Stimulated activated CD8-positive, alpha-beta memory T cell treated with anti-CD3 and anti-CD28 coated beads, Interleukin-7, amount 100 ng/mL, for 48 hours (primary cell): ENCODE results near the gene LUZP2.

Experiments
- DNase-seq, 2 donors: peaks; one replicate each; pipeline ENCODE4 v3.0.0-alpha.2; 2020; ENCODE audit warnings: low read depth in 1 of 2; ENCODE audit errors: extremely low read depth in 1 of 2

Gene LUZP2

DNA sequence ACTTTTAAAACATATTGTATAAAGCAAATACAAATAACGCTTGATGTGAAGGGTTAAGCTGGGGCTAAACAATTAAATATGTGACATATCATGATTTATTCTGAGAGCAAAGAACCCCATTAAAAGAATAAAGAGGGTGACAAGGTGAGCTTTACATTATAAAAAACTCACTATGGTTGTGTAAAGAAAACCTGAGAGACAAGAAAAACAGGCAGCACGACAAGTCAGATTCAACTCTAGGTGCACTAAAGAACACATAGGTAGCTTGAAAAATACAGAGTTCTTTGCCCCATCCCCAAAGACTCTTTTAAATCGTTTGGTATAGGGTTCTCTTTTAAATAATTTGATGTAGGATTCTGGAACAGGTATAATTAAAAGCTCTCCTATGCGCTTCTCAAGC, 63.5 kb downstream of the LUZP2 start:
- DNase-seq, result no peak

DNA sequence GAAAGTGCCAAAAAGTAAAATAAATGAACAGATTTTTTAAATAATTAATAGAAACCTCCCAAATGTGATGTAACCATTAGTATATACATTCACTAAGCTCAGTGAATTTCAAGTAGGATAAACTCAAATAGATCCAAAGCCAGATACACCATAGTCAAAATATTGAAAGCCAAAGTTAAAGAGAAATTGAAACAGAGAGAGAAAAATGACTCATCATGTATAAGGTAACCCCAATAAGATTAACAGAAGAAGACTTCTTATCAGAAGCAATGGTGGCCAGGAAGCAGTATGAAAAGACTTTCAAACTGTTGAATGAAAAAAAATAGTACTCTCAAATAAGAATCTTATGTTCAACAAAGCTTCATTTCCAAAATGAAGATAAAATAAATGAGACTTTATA, 70.5 kb downstream of the LUZP2 start:
- no peak for DNase-seq

DNA sequence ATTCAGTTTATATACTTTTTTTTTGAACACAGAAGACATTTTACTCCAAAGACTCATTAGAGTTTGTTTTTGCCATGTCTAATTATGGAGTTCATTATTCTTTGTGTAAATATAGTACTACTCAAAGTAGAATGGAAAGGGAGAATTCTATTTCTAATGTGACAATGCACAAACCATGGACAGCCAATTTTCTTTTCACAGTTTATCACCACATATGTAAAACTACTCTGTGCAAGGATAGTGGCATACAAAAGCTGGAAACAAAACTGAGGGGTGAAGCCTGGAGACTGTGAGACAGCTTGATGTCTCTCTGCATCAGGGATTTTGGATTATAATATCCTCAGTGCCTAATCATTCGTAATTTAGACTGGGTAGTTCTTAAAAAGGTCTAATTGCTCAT, 75.5 kb downstream of the LUZP2 start:
- DNase-seq, result no peak

DNA sequence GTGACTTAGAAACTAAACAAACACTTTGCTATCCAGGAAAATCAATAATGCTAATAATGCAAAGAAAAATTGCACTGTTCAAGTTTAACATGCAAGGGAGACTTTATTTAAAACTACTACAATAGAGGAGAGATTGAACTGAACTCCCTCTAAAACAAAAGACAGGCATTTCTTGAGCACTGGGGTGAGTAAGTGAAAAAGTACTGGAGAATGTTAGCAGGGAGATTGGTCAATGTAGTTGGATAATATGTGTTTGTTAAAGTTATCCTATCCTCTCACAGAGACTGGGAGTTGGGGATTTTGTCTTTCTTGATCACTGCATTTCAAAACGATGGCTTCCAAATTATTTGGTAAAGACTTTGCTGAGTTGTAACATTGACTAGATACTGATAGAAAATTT, 77.6 kb downstream of the LUZP2 start:
- DNase-seq, result no peak

DNA sequence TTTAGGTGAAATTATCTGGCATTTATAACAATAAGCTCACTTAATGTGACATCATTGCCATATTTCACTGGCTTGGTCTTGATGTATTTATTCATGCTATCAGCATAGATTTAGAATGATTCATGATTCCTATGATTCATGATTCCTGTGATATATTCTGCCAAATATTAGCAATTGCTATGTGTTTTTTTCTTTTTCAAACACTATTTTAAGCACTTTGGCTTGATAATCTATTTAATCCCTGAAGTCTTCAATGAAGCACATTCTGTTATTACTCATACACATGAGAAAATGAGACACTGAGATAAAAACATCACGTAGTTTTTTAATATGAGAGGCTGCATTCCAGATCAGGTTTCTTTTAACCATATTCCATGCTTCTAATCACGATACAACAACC, 78.5 kb downstream of the LUZP2 start:
- no peak for DNase-seq

DNA sequence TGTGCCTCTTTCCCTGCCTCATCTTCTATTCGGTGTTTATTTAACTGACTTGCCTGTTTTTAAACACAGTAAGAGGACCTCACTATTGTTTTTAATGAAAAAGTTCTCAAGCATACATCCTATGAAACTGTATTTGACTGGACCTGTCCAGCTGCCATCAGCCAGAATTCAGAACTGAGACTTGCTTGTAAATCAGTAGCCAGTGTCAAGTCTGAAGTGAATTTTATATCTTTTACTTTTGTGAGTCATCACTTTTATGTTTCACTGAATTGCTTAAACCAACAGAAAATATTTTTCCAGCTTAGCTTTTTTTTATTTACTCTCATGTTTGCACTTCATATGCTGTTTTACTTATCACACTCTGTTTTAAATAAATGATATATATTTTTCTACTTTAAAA, 88.3 kb downstream of the LUZP2 start:
- no peak for DNase-seq

DNA sequence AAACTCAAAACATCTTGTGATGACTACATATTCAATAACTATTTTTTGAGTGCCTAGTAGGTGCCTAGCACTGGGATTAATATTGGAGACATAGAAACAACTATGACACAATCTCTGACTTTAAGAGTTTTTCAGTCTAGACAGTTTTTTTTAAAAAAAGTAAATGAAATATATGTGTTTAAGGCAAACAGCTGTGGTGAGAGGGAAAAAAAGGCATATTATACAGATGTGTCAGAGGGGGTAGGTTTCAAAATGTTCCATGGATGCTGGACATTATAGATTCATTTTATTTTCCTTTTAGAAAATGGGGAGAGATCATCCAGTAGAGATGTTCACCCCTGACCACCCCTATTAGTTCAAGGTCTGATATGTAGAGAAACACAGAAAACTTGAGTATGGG, 90.8 kb downstream of the LUZP2 start:
- no peak for DNase-seq

DNA sequence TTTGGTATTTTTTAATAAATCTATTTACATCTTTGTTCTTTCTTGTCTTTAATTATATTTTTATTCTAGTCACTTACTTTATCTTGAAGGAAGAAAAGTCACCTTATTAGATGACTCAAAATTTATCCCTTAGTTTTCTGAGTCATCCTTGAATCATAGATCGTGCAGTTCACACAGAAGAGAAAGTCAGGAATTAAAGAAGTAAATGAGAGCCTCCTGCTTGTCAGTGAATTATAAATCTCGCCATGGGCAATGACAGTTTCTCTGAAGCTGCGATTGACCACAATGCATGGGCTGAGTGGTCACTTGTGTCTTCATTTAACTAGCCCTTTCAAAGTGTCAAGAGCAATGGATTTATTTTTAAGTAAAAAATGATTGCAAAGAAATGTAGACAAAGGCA, 91.2 kb downstream of the LUZP2 start:
- no peak for DNase-seq

DNA sequence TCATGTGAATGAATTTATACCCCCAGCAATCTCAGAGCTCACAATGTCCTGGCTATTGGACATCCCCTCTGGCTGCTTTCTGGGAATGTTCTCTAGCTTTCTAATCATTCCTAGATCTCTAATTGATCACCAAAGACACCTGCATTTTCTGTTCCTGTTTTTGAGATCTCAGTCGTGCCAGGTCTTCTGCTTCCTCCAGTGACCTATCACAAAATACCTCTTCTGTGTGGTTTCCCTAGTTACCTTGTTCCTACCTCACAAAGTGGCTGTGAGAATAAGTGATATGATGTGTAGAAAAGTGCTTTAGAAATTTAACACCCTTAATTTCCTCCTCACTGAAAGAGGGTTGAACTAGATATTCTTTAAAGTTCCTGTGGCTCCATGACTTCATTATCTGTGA, 92.2 kb downstream of the LUZP2 start:
- DNase-seq, result no peak

DNA sequence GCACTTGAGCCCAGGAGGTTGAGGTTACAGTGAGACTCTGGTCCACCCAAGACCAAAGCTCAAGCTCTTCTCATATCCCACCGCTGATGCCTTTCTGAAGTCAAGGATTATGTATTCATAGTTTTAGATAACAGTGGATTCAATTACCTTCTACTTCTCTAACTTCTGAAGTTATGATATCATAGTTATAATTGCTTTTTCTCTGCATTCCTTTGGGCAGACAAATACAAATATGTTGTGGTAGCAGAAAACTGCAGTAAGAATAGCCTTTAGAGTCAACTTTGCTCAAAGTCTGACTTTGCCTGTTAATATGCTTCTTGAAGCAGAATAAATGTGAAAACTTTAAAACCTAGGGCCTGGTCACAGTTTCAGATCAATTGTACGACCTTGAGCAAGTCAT, 94.4 kb downstream of the LUZP2 start:
- DNase-seq, result no peak

DNA sequence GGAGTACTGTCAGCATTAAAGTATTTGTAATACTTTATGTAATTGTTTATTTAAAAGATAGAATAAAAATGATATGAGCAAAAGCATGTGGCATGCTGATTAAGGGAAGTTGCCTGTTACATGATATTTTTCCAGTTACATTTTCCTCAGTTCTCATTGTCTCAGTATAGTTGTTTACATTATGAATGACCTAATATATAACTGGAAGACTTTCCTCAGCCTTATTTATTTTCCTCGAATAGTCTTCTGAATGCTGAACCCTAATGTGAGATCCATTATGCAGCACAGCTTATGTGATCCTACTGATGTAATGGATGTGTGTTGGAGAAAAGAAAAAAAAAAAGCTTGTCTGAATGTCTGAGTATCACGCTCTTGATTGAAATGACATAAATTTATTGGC, 95.5 kb downstream of the LUZP2 start:
- DNase-seq, result no peak

DNA sequence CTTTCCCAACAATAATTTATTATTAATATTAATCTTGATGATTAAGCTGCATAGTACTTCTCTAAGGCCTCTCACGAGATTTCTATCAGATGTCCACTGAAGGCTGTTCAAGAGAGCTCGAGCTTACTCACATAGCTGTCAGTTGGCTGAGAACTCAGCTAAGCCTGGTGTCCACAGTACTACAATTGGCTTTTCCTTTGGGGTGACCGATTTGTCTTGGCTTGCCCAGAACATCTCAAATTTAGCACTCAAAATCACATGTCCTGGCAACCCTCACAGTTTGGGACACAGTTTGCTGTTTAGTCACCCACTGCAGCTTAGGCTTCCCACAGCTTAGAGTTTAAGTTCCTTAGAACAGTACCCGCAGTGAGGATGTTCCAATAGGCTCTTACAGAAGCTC, 96.5 kb downstream of the LUZP2 start:
- DNase-seq, result no peak

DNA sequence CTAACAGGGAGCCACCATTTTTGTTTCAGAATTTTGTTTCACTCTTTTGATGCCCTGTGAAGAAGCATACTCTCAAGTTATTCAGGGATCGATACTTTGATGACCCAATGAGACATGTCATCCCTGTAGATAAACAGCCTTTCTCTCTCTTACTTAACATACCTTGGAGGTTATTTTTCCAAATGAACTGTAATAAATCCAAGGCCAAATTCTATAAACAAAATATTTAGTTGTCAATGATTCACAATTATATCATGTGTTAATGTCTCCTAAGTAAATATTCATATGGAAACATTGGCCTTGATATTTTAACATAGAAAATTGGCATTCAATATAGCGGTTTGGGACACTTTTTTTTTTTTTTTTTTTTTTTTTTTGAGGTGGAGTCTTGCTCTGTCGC, 97.5 kb downstream of the LUZP2 start:
- no peak for DNase-seq

DNA sequence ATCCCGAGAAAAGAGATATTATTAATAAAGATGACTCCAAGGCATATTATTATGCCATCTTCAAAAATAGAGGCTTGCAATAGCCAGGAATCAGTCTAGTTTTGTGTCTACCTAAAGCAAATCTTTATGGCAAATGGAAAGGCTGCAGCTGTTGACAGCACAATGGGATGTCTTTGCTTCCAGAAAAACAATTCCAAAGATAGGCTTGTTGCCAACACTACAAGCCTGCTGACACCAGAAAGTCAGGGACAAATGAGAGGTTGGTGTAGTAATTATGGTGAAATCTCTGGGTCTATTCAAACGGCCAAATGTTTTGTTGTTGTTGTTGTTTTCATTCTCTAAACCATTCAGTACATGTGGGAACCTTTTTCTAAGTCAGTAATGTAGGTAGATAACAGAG, 101.8 kb downstream of the LUZP2 start:
- DNase-seq, result no peak

DNA sequence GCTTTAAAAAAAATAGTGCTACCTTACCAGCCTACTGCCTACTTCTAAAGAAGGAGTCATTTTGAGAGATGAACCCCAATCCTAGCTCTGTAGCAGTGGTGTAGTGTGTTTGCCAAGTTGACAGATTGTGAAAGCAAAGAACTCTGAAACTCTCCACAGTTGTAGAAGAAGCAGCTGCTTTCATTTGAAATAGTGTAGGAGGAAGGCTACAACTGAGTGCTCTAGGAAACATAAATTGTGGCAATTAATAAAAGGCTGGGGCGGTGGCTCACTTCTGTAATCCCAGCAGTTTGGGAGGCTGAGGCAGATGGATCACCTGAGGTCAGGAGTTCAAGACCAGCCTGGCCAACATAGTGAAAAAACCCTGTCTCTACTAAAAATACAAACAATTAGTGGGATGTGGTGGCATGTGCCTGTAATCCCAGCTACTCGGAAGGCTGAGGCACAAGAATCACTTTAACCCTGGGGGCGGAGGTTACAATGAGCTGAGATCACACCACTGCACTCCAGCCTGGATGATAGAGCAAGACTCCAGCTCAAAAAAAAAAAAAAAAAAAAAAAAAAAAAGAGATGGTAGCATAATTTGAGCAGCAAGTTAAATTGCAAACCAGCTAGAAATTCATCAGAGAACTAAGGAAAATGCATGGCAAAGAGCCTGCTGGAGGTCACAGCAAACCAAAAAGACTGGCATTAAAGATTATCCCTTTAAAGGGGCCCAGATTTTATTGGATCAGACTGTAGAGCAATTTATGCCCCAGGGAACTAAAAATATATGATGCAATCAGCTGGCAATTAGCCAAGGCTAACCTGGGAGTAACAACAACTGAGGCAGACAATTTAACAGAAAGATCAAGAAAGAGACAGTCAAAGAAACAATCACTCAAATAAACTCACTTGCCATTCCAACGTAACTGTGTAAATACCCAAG, 112.6 kb downstream of the LUZP2 start:
- DNase-seq, result no peak

DNA sequence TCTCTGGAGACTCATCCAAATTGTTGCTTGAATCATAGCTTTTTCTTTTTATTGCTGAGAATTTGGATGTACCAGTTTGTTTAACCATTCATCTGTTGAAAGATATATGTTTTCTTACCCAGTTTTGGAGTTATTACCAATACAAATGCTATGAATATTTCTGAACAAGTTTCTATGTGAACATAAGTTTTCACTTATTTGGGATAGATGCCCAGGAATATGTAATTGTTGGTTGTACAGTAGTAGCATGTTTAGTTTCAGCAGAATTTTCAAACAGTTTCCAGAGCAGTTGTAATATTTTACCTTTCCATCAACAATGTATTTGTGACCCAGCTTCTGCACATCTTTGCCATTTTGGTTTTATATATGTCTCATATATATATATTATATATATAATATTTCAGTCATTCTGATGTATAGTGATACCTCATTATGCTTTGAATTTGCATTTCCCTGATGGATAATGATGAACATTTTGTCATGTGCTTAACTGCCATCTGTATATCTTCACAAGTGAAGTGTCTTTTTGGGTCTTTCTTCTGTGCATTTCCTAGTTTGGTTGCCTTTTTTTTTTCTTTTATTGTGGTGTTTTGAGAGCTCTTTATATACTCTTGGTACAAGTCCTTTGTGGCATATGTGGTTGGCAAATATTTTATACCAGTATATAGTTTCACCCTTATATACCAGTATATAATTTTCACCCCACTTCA, 118.8 kb downstream of the LUZP2 start:
- no peak for DNase-seq

DNA sequence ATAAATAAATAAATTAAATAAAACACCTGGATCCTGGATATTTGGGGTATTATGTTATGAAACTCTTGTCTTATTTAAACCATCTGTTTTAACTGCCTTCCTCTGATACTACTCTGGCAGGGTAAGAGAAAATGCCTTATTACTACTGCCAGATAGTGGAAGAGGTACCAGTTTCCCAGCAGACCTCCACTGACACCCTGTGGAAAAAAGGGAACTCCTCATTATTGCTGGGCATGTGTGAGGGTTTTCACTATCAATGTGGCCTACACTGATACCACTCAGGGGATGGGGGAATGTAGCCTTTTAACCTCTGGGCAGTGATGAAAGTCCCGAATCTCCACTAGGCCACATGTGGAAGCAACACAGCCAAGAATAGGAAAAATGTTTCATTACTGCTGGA, 121.0 kb downstream of the LUZP2 start:
- no peak for DNase-seq

DNA sequence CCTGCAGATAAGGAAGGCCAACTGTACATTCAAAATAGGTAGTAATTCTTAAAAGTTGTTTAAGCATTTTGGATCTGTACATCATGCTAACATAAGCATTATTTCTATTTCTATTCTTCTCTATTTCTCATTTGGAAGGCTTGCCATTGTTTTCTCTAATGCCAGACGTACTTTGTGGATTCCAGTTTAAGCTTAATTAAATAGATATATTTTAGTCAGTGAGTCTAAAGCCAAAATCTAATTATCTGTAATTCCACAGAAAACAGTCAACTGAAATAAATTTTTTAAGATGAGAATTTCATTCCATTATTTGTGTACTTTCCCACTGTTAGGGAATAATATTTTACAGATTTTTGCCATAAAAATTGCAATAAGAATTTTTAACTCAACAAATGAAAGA, 123.0 kb downstream of the LUZP2 start:
- DNase-seq, result no peak

DNA sequence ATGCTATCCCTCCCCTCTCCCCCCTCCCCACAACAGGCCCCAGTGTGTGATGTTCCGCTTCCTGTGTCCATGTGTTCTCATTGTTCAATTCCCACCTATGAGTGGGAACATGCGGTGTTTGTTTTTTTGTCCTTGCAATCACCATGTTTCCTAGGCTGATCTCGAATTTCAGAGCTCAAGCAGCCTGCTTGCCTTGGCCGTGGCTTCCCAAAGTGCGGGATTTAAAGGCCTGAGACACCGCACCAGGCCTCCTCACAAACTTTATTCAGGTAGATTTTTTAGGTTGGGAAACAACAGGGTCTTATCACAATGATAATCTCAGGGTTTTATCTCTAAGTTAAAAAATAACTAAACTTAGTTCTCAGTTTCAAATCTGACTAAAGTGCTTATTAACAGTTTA, 125.4 kb downstream of the LUZP2 start:
- no peak for DNase-seq

DNA sequence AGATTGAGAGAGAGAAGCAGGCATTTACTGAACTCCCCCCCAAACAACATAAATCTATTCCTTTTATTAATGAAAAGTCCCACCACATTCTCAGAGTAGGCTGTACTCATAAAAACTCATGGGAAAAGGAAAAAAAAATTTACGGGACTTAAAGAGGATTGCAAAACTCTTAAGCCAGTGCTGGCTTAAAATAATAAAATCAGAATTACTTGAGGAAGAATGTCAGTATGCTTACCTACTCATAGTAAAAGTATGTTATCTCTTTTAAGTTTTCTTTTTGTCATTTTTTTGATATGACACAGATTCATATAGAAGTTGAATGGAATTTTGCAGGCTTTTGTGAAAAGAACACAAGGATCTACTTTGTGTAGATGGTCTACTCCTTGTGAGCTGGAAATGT, 126.3 kb downstream of the LUZP2 start:
- no peak for DNase-seq

DNA sequence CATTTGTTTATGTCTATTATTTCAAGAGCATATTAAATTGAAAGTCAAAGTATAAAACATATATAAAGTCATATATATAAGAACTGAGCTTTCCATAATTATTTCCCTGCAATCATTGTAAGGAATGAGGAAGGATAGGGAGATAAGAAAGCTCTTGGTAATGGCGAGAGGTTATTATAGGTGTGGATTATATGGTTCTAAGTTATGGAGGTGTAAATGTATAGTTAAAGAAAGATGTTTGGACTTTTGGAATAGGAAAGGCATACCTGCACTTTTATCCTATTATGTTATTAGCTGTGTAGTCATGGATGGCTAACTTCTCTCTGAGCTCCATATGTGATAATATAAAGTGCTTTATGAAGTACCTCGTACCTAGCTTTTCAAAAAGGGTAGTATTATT, 127.6 kb downstream of the LUZP2 start:
- no peak for DNase-seq

DNA sequence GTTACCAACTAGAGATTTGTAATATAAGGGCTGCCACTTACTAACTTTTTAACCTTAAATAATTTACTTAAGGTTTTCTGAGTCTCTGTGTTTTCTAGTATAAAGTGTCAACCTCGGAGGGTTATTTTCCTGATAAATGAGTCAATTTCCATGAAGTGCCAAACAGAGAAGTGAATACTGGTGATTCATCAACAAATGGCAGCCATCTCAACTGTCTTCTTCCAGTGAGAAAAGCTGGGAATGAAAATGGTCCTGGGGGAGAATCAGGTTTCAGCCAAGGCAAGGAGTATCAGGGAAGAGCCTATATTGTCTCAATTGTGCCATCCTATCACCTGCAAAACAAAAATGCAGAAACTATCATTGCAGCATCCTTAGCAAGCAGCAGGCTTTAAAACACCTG, 129.1 kb downstream of the LUZP2 start:
- DNase-seq, result no peak
